Fibroblast of lung (primary cell): ENCODE results near the gene SELENOW. TPM values are rescaled to one million over a fixed set of nuclear protein-coding genes. Genes with fewer than 3 reads are reported as not detected.

Source experiments
- DNase-seq, 2 donors: peaks; one replicate each; pipeline versions ENCODE4 v3.0.0 to v3.0.0-alpha.2; 2010; ENCODE audit warnings: low read depth in 2 of 2
- H2AFZ ChIP-seq: 2 replicates; pipeline ENCODE4 v1.5.1; 2012; ENCODE audit warnings: low read length, control low read depth, inconsistent platforms
- H3K27ac ChIP-seq: 2 replicates; pipeline ENCODE4 v1.5.1; 2011; ENCODE audit warnings: low read length, control low read depth; ENCODE audit not compliant: insufficient read depth
- H3K27me3 ChIP-seq: 2 replicates; pipeline ENCODE4 v1.5.1; 2011; ENCODE audit warnings: mild to moderate bottlenecking, low read length; ENCODE audit not compliant: control insufficient read depth, insufficient read depth
- H3K36me3 ChIP-seq: 2 replicates; pipeline ENCODE4 v1.5.1; 2011; ENCODE audit warnings: low read length; ENCODE audit not compliant: control insufficient read depth, insufficient read depth
- H3K4me1 ChIP-seq: 2 replicates; pipeline ENCODE4 v1.5.1; 2011; ENCODE audit warnings: low read length; ENCODE audit not compliant: control insufficient read depth, insufficient read depth; ENCODE audit errors: extremely low read depth
- H3K4me2 ChIP-seq: 2 replicates; pipeline ENCODE4 v1.5.1; 2011; ENCODE audit warnings: low read length, control low read depth; ENCODE audit not compliant: insufficient read depth; ENCODE audit errors: extremely low read depth
- H3K4me3 ChIP-seq, 4 experiments: fragments of 200-600 bp in 1 of 4; sonication (generic) in 1 of 4; replicated peaks in 1 of 4; 2 replicates each; pipeline ENCODE4 v1.5.1; 2011 to 2016; ENCODE audit warnings: low read length in 4 of 4, low read depth in 3 of 4, mild to moderate bottlenecking in 3 of 4, control low read depth in 2 of 4, inconsistent platforms in 1 of 4, mixed read lengths in 1 of 4; ENCODE audit not compliant: insufficient read depth in 1 of 4; ENCODE audit errors: control extremely low read depth in 1 of 4
- H3K79me2 ChIP-seq: 2 replicates; pipeline ENCODE4 v1.5.1; 2012; ENCODE audit warnings: mild to moderate bottlenecking, low read length, inconsistent platforms; ENCODE audit not compliant: control insufficient read depth, insufficient read depth
- H3K9ac ChIP-seq: 2 replicates; pipeline ENCODE4 v1.5.1; 2011; ENCODE audit warnings: mild to moderate bottlenecking, low read length, control low read depth; ENCODE audit not compliant: insufficient read depth
- H3K9me3 ChIP-seq: 2 replicates; pipeline ENCODE4 v1.5.1; 2012; ENCODE audit warnings: low read depth, low read length; ENCODE audit not compliant: control insufficient read depth, insufficient read depth
- H4K20me1 ChIP-seq: 2 replicates; pipeline ENCODE4 v1.5.1; 2011; ENCODE audit warnings: low read length; ENCODE audit not compliant: control insufficient read depth, insufficient read depth; ENCODE audit errors: extremely low read depth
- EZH2 ChIP-seq: IDR thresholded peaks from 2 replicates; pipeline ENCODE4 v1.5.1; 2012; ENCODE audit warnings: low read length, control low read depth, mild to moderate bottlenecking; ENCODE audit errors: missing control alignments
- polyA plus RNA-seq, 2 donors: library from polyadenylated mRNA; depleted of rRNA in 1 of 2; stranded (reverse) in 1 of 2; unstranded in 1 of 2; fragments of >200 nt; gene quantifications; 2 replicates each; pipeline ENCODE4 v1.2.1, GENCODE V29; 2011 to 2012; ENCODE audit warnings: missing spikeins in 1 of 2
- total RNA-seq: library from RNA; depleted of rRNA; stranded (reverse); fragments of >200 nt; gene quantifications from 2 replicates; pipeline ENCODE4 v1.2.1, GENCODE V29; 2014
- TF ChIP-seq, protein P1 (sequence below), 2 donors: IDR thresholded peaks in 1 of 2; conservative IDR thresholded peaks in 1 of 2; 1 replicate in 1 of 2; 2 replicates in 1 of 2; pipeline ENCODE4 v1.5.1; 2011 to 2012; ENCODE audit warnings: low read length in 2 of 2, control low read depth in 1 of 2, inconsistent platforms in 1 of 2, low read depth in 1 of 2, mild to moderate bottlenecking in 1 of 2

Gene SELENOW
- total and polyA plus RNA-seq, 2 donors (not counting 1 experiment from before 2014, with no cell fraction given) = 155 to 250 TPM

GRCh38 chr19:47792616-47793015, 14.1 kb downstream of the SELENOW start:
- no peak for TF ChIP-seq EZH2
- TF ChIP-seq, protein P1, sequence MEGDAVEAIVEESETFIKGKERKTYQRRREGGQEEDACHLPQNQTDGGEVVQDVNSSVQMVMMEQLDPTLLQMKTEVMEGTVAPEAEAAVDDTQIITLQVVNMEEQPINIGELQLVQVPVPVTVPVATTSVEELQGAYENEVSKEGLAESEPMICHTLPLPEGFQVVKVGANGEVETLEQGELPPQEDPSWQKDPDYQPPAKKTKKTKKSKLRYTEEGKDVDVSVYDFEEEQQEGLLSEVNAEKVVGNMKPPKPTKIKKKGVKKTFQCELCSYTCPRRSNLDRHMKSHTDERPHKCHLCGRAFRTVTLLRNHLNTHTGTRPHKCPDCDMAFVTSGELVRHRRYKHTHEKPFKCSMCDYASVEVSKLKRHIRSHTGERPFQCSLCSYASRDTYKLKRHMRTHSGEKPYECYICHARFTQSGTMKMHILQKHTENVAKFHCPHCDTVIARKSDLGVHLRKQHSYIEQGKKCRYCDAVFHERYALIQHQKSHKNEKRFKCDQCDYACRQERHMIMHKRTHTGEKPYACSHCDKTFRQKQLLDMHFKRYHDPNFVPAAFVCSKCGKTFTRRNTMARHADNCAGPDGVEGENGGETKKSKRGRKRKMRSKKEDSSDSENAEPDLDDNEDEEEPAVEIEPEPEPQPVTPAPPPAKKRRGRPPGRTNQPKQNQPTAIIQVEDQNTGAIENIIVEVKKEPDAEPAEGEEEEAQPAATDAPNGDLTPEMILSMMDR (conservative IDR thresholded peaks at IDR 0.05 in 1 of 2, IDR thresholded peaks at IDR 0.05 in 1 of 2; ENCODE audit: low read depth in 1 of 2, low read length in 2 of 2) = no peak
- Histone ChIP-seq H3K27ac (no peak overlapping the region), H3K4me1 (no peaks in the 10 kb centered on the region), H3K4me2 (no peak overlapping the region), H4K20me1 (no peaks in the 10 kb centered on the region), H3K79me2 (no peaks in the 10 kb centered on the region), H3K9me3 (no peaks in the 10 kb centered on the region), H2AFZ (no peak overlapping the region), H3K9ac (no peak overlapping the region), H3K27me3 (no peaks in the 10 kb centered on the region), H3K4me3 (no peak overlapping the region), H3K36me3 (no peaks in the 10 kb centered on the region)
- DNase-seq = no peak

- H3K27ac ChIP-seq = no peak overlapping the region
- DNase-seq = no peak
- TF ChIP-seq, protein P1 (conservative IDR thresholded peaks at IDR 0.05 in 1 of 2, IDR thresholded peaks at IDR 0.05 in 1 of 2; ENCODE audit: low read depth in 1 of 2, low read length in 2 of 2) = no peak
- no peak for TF ChIP-seq EZH2
These were observed 16.0 kb downstream of the SELENOW start for GRCh38 chr19:47794526-47794925.

GRCh38 chr19:47796785-47797184, 18.3 kb downstream of the SELENOW start:
- Histone ChIP-seq H4K20me1 (no peaks in the 10 kb centered on the region), H3K79me2 (no peaks in the 10 kb centered on the region), H2AFZ (no peak overlapping the region), H3K9me3 (no peaks in the 10 kb centered on the region), H3K4me1 (no peaks in the 10 kb centered on the region), H3K4me2 (no peak overlapping the region), H3K36me3 (no peaks in the 10 kb centered on the region), H3K27ac (no peak overlapping the region), H3K27me3 (no peaks in the 10 kb centered on the region), H3K9ac (no peak overlapping the region), H3K4me3 (no peak overlapping the region)
- no peak for DNase-seq
- no peak for TF ChIP-seq EZH2
- TF ChIP-seq, protein P1 (conservative IDR thresholded peaks at IDR 0.05 in 1 of 2, IDR thresholded peaks at IDR 0.05 in 1 of 2; ENCODE audit: low read depth in 1 of 2, low read length in 2 of 2) = no peak

More at GRCh38 chr19:47794526-47794925, 16.0 kb downstream of the SELENOW start:
- Histone ChIP-seq H3K9me3 (no peaks in the 10 kb centered on the region), H3K4me1 (no peaks in the 10 kb centered on the region), H3K4me2 (no peak overlapping the region), H2AFZ (no peak overlapping the region), H3K4me3 (no peak overlapping the region), H3K27me3 (no peaks in the 10 kb centered on the region), H4K20me1 (no peaks in the 10 kb centered on the region), H3K79me2 (no peaks in the 10 kb centered on the region), H3K9ac (no peak overlapping the region), H3K36me3 (no peaks in the 10 kb centered on the region)
